Panc1 (cell line): ENCODE results near the gene GPR26.

Experiments used
- POLR2AphosphoS5 ChIP-seq: IDR thresholded peaks from 2 replicates; pipeline ENCODE4 v1.6.1; 2012; ENCODE audit warnings: mild to moderate bottlenecking, low read depth, low read length, moderate library complexity
- REST ChIP-seq, 2 experiments: IDR thresholded peaks; 2 replicates each; pipeline ENCODE4 v1.6.1; 2011 to 2012; ENCODE audit warnings: low read depth in 2 of 2, control low read depth in 1 of 2, low read length in 1 of 2, mild to moderate bottlenecking in 1 of 2, moderate library complexity in 1 of 2; ENCODE audit not compliant: insufficient read depth in 1 of 2
- SIN3A ChIP-seq: IDR thresholded peaks from 2 replicates; pipeline ENCODE4 v1.6.1; 2012; ENCODE audit warnings: low read depth, mild to moderate bottlenecking, low read length, moderate library complexity, borderline replicate concordance; ENCODE audit not compliant: insufficient read depth
- TF ChIP-seq, protein P1 (sequence below): fragments of 450-650 bp; IDR thresholded peaks from 2 replicates; pipeline ENCODE4 v1.5.1; 2017; ENCODE audit warnings: mild to moderate bottlenecking

DNA sequence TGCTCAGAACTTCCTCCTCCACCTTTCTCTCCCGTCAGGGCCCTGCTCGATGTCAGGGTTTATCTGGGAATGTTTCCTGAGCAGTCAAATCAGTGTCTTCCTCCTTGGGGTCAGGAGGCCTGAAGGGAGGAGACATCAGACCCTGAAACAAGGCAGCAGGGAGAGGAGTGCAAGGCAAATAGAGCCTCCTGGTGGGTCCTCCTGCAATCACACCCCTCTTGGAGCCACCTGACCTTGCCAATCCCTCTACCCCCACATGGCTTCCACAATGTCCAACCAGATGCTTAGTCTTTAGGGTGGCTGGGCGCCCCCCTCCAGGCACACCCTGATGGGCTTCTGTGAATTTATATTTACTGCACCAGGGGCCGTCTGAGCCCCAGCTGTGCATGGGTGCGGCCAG is 12.2 kb downstream of the GPR26 start:
- TF ChIP-seq, protein P1, sequence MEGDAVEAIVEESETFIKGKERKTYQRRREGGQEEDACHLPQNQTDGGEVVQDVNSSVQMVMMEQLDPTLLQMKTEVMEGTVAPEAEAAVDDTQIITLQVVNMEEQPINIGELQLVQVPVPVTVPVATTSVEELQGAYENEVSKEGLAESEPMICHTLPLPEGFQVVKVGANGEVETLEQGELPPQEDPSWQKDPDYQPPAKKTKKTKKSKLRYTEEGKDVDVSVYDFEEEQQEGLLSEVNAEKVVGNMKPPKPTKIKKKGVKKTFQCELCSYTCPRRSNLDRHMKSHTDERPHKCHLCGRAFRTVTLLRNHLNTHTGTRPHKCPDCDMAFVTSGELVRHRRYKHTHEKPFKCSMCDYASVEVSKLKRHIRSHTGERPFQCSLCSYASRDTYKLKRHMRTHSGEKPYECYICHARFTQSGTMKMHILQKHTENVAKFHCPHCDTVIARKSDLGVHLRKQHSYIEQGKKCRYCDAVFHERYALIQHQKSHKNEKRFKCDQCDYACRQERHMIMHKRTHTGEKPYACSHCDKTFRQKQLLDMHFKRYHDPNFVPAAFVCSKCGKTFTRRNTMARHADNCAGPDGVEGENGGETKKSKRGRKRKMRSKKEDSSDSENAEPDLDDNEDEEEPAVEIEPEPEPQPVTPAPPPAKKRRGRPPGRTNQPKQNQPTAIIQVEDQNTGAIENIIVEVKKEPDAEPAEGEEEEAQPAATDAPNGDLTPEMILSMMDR: no peak
- TF ChIP-seq REST (IDR thresholded peaks at IDR 0.05; ENCODE audit: insufficient read depth in 1 of 2, low read depth in 2 of 2, low read length in 1 of 2) (no peak), POLR2AphosphoS5 (no peak), SIN3A (no peak)
